Activated T-cell treated with anti-CD3 and anti-CD28 coated beads, Interleukin-2, amount 50 U/mL, for 24 hours (primary cell): ENCODE results near the gene AGAP1.
A peak's percentile ranks its signal among the peaks of the same experiment; 100 is the strongest.
"Not testable (repeated sequence)": the region's sequence is repeated elsewhere in the genome, so short reads cannot be mapped to it uniquely, and the experiment has no call there.

ENCODE experiments used
- DNase-seq: peaks from one replicate; pipeline ENCODE4 v3.0.0-alpha.2; 2020
- H3K27ac Mint-ChIP-seq: 2 replicates; pipeline ENCODE4 v1.8.0; 2020; ENCODE audit warnings: mild to moderate bottlenecking, mixed read lengths
- H3K27me3 Mint-ChIP-seq: 2 replicates; pipeline ENCODE4 v1.8.0; 2020; ENCODE audit warnings: mixed read lengths
- H3K36me3 Mint-ChIP-seq: 2 replicates; pipeline ENCODE4 v1.8.0; 2020; ENCODE audit warnings: low read depth, mixed read lengths
- H3K4me1 Mint-ChIP-seq: 2 replicates; pipeline ENCODE4 v1.8.0; 2020; ENCODE audit warnings: low read depth, mixed read lengths
- H3K4me3 Mint-ChIP-seq: 2 replicates; pipeline ENCODE4 v1.8.0; 2020; ENCODE audit warnings: mild to moderate bottlenecking, moderate library complexity, mixed read lengths
- H3K9me3 Mint-ChIP-seq: 2 replicates; pipeline ENCODE4 v1.8.0; 2020; ENCODE audit warnings: mixed read lengths

Gene AGAP1

DNA sequence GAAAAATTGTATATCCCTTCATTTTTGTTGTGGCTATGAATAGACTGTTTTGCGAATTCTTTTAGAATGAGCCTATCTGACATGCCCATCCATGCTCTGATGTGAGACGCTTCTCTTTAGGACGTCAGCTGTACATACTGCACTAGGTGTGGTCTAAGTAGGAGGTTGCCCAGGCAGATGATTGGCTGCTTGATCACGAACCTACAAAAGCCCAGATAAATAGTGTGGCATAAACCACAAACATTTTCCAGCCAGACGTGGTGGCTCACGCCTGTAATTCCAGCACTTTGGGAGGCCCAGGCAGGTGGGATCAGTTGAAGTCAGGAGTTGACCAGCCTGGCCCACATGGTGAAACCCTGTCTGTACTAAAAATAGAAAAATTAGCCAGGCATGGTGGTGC, 251.8 kb downstream of the AGAP1 start:
- Mint-ChIP-seq H3K9me3 (no peaks in the 10 kb centered on the region), H3K4me1 (no peaks in the 10 kb centered on the region), H3K27me3 (peaks cover 19% of the 10 kb centered on the region), H3K27ac (no peak overlapping the region), H3K4me3 (no peak overlapping the region), H3K36me3 (no peaks in the 10 kb centered on the region)
- no peak for DNase-seq

DNA sequence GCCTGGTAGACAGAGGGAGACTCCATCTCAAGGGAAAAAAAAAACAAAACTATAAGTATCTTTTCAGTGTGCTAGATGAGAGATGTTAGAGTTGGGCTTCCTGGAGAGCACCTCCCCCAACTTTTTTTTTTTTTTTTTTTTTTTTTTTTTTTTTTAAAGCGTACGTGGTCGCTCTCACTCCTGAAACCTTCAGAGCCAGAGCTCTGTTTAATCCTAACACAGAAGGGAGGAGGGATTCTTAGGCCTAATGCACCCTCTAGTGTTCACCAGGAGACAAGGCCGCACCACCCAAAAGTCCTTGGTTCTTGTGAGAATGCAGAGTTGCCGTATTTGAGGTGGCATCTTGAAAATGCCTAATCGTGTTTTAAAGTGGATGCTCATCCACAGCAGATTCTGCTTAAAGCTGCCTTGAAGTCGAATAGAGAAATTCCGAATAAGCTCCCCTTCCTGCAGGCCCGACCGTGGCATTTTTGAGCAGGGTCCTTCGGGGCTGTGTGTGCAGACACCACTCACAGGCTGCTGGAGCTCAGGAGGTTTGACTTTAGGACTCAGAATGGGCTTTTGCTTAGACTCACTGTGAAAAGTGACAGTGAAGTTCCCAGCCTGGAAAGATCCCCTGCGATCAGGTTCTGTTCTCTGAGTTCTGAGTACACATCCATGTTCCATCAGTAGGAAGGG, 252.6 kb downstream of the AGAP1 start:
- Mint-ChIP-seq H3K36me3 (no peaks in the 10 kb centered on the region), H3K4me1 (no peaks in the 10 kb centered on the region), H3K4me3 (no peak overlapping the region), H3K9me3 (no peaks in the 10 kb centered on the region), H3K27me3 (peaks cover 19% of the 10 kb centered on the region), H3K27ac (peak overlapping the region; percentile 19)
- no peak for DNase-seq

DNA sequence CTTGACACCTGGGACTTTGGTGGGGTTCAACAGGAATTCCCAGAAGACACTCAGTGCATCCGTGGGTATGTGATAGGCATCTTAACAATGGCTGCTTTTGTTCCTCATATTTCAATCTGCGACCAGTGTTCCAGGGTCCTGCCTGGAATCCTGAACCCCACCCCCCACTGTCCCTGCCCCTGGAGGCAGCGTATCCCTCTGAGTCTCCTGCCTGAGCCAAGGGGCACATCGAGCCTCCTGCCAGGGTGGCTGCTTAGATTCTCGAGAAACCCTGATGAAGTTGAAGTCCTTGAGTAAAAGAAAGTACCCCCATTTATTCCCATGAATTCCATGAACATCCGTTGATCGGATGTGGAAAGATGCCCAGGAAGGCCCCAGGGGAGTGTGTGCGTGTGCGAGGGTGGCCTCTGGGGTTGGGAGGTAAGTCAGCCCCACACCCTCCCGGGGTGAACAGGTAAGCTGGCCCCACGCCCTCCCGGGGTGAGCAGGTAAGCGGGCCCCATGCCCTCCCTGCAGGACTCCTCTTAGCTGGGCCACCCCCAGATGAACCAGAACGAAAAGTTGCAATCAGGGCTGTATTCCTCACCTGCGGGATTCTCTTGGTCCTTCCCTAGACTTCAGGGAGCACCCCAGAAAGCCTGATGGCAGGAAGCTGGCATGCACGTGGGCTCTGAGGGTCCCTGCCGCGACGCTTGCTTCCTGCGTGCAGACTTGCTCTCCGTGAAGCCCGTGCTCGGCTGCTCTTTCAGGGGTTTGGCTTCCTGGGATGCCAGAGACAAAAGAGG, 253.3 kb downstream of the AGAP1 start:
- Mint-ChIP-seq H3K9me3 (no peaks in the 10 kb centered on the region), H3K27me3 (peaks cover 26% of the 10 kb centered on the region), H3K4me3 (no peak overlapping the region), H3K36me3 (no peaks in the 10 kb centered on the region), H3K4me1 (no peaks in the 10 kb centered on the region), H3K27ac (no peak overlapping the region)
- DNase-seq, result no peak

DNA sequence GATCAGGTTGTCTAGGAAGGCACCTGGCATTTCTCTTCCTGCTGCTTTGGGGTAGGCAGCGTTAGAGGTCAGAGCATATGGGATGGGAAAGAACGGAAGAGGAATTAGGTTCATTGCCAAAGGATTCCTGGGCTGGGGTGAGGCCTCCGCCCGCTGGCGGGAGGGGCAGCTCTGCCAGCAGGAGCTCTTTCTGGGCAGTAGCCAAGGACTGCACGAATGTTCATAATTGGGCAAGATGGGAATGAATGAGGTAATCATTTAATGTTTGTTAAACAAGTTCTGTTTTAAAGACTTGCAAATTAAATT, 253.9 kb downstream of the AGAP1 start:
- Mint-ChIP-seq H3K27ac (no peak overlapping the region), H3K27me3 (peaks cover 26% of the 10 kb centered on the region), H3K4me3 (no peak overlapping the region), H3K36me3 (no peaks in the 10 kb centered on the region), H3K9me3 (no peaks in the 10 kb centered on the region), H3K4me1 (no peaks in the 10 kb centered on the region)
- DNase-seq, result no peak

DNA sequence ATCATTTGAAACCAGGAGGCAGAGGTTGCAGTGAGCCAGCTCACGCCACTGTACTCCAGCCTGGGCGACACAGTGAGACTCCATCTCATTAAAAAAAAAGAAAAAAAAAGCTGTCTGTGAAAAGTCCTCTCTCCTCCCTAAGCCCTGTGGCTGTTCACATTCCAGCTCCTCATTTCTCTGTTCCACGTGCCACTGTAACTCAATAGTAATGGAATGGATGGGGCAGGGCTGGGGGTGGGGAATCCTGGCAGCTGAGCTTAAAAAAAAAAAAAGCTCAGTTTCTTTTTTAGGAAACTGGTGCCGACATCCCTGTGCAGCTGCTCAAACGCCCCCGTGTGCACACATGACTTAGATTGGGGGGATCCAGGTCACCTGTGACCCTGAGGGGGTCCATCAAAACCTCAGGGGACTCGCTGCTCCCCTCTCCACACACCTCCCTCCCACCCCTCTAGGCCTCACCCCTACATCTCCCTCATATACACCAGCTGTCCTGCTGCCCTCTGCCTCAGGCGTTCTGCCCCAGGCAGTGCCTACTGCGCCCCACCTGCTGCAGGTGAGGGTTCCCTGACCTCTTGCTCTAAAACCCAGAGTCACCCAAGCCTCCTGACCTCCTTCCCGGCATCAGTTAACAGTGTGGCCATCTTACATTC, 255.4 kb downstream of the AGAP1 start:
- Mint-ChIP-seq H3K9me3 (no peaks in the 10 kb centered on the region), H3K4me1 (no peaks in the 10 kb centered on the region), H3K4me3 (no peak overlapping the region), H3K36me3 (no peaks in the 10 kb centered on the region), H3K27me3 (peaks cover 23% of the 10 kb centered on the region), H3K27ac (no peak overlapping the region)
- no peak for DNase-seq

DNA sequence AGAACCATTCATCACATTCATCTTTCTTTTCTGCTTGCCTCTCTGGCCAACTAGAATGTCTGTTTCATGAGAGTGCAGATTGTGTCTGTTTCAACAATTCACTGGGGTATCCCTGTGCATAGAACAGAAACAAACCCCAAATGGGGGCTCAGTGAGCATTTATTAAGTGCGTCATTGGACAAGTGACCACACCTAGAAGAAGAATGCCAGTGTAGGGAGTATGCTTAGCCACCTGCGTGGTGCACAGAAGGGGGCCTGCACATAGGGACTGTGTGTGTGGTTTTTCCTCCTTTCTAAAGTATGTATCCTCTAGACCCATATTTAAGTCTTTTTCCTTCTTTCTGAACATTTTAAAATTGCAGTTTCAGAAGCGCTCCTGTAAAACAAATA, 255.9 kb downstream of the AGAP1 start:
- Mint-ChIP-seq H3K4me3 (no peak overlapping the region), H3K4me1 (no peaks in the 10 kb centered on the region), H3K27ac (no peak overlapping the region), H3K27me3 (peaks cover 22% of the 10 kb centered on the region), H3K9me3 (no peaks in the 10 kb centered on the region), H3K36me3 (no peaks in the 10 kb centered on the region)
- DNase-seq, result no peak

DNA sequence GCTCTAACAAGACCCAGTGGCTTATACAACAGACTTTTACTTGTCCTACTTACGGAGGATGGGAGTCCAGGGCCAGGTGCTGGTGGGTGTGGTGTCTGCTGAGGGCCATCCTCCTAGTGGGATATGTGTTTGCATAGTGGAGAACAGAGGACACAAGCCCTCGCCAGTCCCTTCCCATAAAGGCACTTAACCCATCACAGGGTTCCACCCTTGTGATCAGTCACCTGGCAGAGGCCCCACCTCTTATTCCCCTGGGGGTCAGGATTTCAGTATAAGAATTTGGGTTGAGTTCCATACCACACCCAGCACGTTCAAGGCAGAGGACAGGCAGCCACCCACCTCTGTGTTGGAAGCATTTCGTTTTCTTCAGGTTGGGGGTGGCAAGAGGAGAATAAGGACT, 259.0 kb downstream of the AGAP1 start:
- Mint-ChIP-seq H3K9me3 (no peaks in the 10 kb centered on the region), H3K27me3 (peaks cover 16% of the 10 kb centered on the region), H3K4me1 (no peaks in the 10 kb centered on the region), H3K36me3 (no peaks in the 10 kb centered on the region), H3K4me3 (no peak overlapping the region), H3K27ac (no peak overlapping the region)
- no peak for DNase-seq

DNA sequence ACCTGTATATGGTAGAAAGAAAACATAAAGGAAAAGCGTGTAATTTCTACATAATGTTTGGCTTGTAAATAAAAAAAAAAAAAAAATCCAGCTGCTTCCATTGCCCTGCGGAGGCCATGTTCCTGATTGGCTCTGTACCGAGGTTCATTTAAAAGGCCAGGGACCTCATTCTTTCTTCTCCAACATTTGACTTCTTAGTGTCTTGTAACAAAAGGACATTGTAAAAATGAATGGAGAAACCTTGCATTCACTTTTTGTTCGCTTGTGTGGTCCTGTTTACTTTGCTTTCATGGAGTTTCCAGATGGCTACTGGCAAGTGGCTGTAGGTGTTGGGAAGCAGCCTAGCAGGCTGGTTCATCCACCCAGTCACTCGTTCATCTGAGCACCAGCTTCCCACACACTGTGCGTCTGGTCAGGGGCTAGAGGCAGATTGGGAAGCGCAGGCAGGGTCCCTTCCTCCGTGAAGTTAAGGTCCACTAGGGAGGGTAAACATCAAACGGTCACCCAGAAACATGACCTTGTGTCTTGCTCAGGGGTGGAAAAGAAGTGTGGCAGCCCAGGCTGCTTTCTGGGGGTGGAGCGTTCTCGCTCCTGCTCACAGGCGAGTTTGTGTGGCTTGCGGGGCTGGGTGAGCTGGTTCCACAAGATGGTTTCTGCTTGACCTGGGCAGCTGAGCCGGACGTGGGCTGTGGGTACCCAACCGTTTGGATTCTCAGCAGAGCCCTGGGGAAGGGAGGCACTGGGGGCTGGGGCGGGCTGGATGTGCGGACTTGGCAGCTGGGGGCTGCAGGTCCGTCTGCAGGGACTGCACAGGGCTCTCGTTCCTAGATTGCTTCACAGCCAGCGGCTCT, 260.7 kb downstream of the AGAP1 start:
- Mint-ChIP-seq H3K4me1 (no peaks in the 10 kb centered on the region), H3K4me3 (no peak overlapping the region), H3K9me3 (no peaks in the 10 kb centered on the region), H3K27ac (no peak overlapping the region), H3K27me3 (peaks cover 14% of the 10 kb centered on the region), H3K36me3 (no peaks in the 10 kb centered on the region)
- DNase-seq, result no peak

DNA sequence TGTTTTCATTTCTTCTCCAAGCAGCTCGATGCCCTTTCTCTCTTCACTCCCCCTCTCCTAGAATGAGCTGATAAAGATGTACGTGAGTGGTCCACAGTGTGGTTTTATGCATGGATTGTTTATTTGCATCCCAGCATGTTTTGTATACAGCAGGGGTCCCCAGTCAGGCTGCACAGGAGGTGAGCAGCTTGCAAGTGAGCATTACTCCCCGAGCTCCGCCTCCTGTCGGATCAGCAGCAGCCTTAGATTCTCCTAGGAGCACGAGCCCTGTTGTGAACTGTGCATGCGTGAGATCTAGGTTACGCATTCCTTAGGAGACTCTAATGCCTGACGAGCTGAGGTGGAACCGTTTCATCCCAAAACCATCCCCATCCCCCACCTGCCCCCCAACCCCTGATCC, 262.6 kb downstream of the AGAP1 start:
- Mint-ChIP-seq H3K9me3 (no peaks in the 10 kb centered on the region), H3K4me3 (no peak overlapping the region), H3K36me3 (no peaks in the 10 kb centered on the region), H3K27ac (no peak overlapping the region), H3K4me1 (no peaks in the 10 kb centered on the region), H3K27me3 (peaks cover 5% of the 10 kb centered on the region)
- no peak for DNase-seq

DNA sequence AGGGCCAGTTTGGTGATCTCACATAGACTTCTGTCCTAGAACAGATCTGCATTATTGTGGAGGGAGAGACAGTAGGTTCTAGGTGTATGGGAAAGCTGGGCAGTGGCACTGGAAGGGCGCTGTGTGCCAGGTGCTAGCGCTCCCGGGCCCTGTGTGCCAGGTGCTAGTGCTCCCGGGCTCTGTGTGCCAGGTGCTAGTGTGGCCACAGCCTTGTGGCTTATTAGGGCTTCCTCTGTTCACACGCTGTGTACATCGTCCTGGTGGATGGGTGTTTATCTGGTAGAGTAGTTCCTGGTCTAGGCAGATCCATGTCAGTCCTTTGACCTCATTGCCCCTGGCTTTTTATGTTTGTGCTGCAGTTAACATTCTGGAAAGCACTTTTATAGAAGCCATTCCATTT, 263.4 kb downstream of the AGAP1 start:
- H3K9me3 Mint-ChIP-seq, result no peaks in the 10 kb centered on the region
- H3K27me3 Mint-ChIP-seq, result no peaks in the 10 kb centered on the region
- DNase-seq, result no peak
- no peak overlapping the region for H3K4me3 Mint-ChIP-seq
- H3K4me1 Mint-ChIP-seq, result no peaks in the 10 kb centered on the region
- H3K27ac Mint-ChIP-seq, result no peak overlapping the region
- no peaks in the 10 kb centered on the region for H3K36me3 Mint-ChIP-seq

DNA sequence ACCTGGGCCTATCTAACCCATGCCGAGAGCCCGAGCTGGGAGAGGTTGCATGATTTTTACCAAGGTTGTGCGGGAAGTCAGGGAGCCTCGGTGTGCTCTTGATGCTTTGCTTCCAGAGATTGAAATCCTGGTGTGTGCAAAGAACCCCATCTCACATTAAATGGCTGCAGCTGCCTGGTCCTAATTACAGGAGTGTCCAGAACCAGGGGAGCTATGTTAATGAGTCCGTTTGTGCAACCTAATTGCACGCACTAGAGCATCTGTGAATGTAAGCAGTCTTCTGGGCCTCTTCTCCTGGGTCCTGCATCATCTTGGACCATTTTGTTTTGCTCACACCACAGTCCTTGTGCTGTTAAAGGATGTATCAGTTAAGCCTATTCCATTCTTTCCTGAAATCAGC, 263.8 kb downstream of the AGAP1 start:
- Mint-ChIP-seq H3K9me3 (no peaks in the 10 kb centered on the region), H3K27ac (no peak overlapping the region), H3K4me3 (no peak overlapping the region), H3K4me1 (no peaks in the 10 kb centered on the region), H3K27me3 (no peaks in the 10 kb centered on the region), H3K36me3 (no peaks in the 10 kb centered on the region)
- DNase-seq, result no peak

DNA sequence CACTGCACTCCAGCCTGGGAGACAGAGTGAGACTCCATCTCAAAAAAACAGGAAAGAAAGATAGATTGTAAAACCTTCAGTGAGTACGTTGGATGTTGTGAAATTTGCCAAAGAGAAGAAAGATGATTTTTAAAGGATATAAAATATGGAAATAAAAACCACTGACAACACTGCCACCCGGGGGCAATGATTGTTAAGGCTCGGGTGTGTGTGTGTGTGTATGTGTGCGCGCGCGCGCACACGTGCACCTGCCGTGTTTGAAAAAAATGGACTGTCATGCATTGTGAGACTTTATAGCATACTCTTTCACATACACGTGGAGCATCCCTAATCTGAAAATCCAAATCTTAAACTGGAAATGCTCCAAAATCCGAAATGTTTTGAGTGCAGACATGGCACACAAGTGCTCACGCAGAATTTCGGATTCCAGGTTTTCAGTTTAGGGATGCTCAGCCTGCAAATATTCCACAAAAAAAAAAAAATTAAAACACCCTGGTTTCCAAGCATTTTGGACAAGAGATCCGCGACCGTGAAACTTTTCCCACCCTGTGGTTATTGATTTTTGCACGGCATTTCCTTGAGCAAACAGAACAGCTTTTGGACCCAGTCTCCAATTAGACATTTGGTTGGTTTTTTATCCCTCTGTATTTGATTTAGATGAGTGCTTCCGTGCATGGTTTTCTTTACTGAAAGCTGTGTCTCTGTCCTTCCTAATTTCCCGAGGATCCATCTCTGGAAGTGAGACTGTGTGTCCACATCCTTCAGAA, 269.2 kb downstream of the AGAP1 start:
- DNase-seq, result no peak
- Mint-ChIP-seq H3K27me3 (peaks cover 12% of the 10 kb centered on the region), H3K4me1 (peaks cover 2% of the 10 kb centered on the region), H3K4me3 (no peak overlapping the region), H3K9me3 (no peaks in the 10 kb centered on the region), H3K36me3 (no peaks in the 10 kb centered on the region), H3K27ac (no peak overlapping the region)

DNA sequence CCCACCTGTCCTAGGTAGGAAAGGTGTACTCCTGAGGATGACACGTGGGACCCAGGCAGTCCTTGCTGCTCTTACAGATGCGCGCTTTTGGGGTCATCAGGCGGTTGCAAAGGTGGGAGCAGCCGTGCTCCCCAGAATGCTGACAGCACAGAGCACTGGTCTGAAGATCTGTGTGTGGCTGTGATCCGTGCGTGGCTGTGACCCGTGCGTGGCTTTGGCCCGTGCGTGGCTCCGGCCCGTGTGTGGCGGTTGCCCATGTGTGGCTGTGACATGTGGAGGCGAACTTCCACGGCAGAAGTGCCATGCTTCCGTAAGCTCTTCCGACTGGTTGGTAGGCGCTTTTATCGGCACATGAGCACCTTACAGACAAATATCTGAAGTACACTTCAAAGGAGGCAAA, 270.0 kb downstream of the AGAP1 start:
- Mint-ChIP-seq H3K4me3 (no peak overlapping the region), H3K4me1 (peaks cover 2% of the 10 kb centered on the region), H3K36me3 (no peaks in the 10 kb centered on the region)

DNA sequence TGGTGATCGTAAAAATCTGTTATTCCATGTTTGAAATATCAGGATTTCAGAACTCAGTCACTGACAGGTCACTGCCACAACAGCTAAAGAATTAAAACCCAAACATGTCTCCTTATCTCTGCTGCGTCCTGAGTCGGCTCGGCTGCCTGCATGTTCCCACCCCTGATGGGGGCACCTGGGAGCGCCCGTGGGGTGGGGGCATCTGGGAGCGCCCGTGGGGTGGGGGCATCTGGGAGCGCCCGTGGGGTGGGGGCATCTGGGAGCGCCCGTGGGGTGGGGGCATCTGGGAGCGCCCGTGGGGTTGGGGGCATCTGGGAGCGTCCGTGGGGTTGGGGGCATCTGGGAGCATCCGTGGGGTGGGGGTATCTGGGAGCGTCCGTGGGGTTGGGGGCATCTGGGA, 270.6 kb downstream of the AGAP1 start:
- H3K4me1 Mint-ChIP-seq, H3K36me3 Mint-ChIP-seq, H3K9me3 Mint-ChIP-seq, DNase-seq, H3K4me3 Mint-ChIP-seq, H3K27ac Mint-ChIP-seq: not testable (repeated sequence)
- H3K27me3 Mint-ChIP-seq, result peaks cover 14% of the 10 kb centered on the region

More for the DNA sequence above, 270.0 kb downstream of the AGAP1 start:
- DNase-seq, result no peak
- no peaks in the 10 kb centered on the region for H3K9me3 Mint-ChIP-seq
- peaks cover 14% of the 10 kb centered on the region for H3K27me3 Mint-ChIP-seq
- H3K27ac Mint-ChIP-seq, result no peak overlapping the region
